Retina (tissue), 1 donor: ENCODE results near the gene PBX1.
"Not testable (repeated sequence)": the region's sequence is repeated elsewhere in the genome, so short reads cannot be mapped to it uniquely, and the experiment has no call there.

Experiments
- DNase-seq: peaks from one replicate; pipeline ENCODE4 v3.0.0-alpha.2; 2016

PBX1 gene

DNA sequence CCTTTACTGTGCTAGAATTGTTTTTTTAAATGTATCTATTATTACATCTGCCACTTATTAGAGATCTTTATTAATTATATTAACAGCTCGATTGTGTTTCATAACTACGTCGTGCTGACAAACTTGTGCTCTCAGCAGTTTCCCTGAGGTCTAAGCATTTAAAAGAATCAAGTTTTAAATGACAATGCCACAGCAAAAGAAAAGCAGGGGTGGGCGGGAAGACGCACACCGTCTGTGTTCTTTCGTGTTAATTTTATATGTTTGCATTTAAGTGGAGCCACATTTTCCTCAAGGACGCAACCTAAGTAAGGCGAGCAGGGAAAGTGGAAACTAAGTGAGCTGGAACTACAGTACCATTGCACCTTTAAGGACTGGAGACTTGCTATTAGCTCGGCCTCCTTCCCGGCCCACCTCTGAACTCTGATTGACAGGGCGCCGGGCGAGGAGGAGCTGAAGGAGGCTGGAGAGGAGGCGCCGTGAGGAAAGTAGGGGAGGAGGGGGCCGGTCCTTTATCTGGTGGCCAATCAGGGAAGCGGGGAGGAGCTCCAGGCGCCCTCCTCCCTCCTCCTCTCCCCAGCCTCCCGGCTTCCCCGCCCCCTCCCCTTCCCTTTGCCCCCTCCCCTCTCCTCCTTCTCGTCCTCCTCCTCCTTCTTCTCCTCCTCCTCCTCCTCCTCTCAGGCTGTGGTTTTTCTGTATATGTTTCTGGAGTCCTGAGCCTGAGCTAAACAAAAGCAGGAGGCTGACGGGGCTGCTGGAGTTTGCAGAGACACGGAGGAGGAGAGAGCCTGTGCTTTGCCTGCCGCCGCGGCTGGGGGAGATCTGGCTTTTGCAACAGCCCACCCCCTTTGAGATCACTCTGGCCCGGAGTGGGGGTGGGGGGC, at the start of gene PBX1:
Gene PBX1 (plus strand): TSS at position 724 of the 881 bp plus-strand sequence.
- DNase-seq: peak; percentile 92

DNA sequence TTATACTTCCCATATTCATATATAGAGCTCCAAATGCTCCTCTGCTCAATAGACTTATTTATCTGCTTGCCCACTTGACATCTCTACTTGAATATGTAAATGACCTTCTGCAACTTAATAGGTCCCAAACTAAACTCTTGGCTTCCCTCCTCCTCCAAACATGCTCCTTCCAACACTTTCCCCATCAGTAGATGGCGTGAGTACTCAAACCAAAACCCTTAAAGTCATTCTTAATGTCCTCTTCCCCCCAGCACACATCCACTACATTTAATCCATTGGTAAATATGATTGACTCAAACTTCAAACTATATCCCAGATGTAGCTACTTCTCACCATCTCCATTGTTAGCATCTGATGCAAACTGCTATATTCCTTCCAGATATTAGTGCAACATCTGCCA, 48.5 kb upstream of the PBX1 start:
- no peak for DNase-seq

DNA sequence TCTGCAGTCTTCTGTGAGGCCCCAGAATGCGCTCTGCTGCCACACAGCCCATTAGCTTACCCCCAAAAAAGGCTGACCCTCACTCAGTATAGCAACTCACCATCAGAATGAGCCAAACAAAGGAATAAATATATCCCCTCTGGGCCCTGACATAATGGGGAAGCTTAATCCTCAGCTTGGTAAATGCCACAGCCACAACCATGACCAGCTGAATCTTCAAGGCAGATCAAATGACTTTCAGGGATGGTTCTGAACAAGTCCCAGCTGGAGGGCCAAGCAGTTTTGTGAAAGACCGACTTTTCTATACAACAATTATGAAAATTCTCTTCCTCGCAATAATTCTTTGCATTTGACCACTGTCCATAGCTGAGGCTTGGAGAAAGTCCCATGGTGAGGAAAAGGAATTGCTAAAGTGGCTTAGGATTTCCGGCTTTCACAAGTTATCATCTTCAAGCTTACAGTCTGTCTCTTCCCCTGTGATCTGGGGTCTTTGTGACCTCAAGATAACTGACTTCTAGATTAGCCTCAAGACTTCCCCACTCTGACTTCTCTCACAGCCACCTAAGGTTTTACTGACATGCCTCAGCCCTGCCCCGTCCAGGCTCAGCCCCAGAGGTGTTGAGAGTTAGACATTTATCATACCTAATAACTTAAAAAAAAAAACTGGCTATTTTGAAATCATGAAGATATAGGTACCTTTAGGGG, 47.8 kb upstream of the PBX1 start:
- no peak for DNase-seq

DNA sequence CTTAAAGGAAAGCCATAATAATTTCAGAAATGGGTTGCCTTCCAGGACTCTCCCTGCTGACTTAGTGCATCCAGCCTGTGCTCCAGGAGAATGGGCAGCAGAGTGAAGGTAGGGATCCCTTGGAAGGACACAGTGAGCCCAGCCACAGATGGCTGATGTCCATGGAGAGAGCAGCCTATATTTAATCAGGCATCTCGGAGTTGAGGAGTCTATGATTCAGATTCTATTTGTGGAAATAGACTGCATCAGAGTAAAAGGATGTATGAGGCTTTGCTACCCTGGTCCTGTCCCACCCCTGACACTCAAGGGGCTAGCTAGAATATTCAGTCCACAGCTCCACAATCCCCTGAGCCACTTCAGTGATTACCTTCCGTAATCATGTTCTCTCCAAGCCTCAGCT, 43.8 kb upstream of the PBX1 start:
- DNase-seq: no peak

DNA sequence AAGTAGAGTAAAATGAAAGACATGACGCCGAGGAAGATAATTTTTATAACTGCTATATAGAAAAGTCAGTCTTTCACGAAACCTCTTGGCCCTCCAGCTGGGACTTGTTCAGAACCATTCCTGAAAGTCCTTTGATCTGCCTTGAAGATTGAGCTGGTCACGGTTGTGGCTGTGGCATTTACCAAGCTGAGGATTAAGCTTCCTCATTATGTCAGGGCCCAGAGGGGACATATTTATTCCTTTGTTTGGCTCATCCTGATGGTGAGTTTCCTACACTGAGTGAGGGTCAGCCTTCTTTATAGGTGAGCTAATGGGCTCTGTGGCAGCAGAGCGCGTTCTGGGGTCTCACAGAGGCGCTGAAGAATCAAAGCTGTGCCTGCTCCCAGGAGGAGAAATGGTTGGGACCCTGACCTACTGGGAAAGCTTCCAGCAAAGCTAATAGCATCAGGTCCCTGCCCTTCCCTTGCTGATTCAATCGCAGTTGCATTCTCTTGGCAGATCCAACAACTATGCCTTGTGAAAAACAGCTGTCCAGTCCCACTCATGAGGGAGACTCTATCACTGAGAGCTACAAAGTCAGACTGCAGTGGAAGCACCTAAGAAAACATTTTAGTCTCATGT, 43.2 kb upstream of the PBX1 start:
- peak; percentile 52 for DNase-seq

DNA sequence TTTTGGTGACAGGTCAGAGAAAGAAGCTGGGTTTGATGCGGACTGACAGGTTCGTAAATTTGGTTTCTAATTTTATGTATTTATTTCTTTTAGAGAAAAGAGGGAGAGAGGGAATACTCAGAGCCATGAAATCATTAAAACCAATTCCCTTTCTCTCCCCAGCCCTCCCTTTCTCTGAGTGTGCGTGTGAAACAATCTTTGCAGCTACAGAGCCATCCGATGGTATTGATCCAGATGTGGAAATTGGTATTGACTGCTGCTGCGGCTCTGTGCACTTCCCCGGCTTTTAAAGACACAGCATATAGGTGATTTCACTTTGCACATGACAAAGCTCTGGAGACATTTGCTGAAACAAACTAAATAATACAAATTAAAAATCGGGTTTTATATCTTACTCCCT, 42.4 kb upstream of the PBX1 start:
- DNase-seq: peak; percentile 48

DNA sequence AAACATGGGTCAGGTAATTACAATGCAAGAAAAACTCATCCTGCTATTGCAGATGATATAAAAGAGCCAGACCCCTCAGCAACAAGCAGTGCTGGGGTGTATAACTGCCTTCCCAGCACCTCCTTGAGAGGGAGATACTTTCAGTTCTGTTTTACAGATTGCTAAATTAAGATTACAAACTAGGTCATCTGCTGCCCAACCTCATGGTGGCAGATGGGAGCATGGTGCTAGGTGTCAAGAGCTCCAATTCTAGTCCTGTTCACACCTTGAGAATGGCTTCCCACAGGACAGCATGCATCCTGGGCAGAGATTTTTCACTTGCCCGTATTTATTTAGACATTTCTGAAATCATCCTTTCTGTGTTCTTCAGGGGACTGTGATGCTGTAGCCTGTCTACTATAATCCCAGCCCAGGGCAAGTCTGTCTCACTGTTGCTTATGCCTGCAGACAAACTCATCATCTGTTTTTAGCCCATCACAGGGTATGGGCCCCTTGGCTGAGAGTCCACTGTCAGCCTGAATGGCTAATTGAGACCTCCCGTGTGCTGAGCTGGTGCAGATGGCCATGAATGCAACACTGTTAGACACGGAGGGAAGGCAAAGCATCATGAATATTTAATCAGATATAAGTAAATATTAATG, 40.2 kb upstream of the PBX1 start:
- DNase-seq: peak; percentile 55

DNA sequence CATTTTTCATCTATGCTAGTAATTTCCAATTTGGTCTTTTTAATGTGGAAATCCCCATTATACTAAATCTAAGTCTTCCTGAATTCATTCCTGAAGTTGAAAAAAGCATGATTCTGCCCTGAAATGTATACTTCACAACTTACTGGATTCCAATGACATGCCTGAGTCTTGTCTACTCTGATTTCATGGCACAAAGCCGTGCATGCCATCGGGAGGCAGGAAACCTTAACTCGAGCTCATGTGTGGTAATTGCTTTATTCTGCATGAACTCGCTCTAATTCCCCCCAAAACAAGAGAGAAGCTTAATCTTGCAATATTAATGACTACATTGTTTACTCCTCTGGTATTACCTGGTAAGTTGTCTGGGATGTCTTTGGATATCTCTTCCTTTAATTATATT, 39.6 kb upstream of the PBX1 start:
- peak; percentile 29 for DNase-seq

DNA sequence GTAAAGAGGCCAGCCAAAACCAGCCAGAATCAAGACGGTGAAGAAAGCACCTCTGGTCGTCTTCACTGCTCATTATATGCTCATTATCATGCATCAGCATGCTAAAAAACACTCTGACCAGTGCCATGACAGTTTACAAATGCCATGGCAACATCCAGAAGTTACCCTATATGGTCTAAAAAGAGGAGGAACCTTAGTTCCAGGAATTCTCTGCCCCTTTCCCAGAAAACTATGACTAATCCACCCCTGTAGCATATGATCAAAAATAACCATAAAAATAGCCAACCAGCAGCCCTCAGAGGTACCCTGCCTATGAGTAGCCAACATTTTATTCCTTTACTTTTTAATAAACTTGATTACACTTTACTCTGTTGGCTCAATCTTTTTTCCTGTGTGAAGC, 34.2 kb upstream of the PBX1 start:
- DNase-seq: no peak

DNA sequence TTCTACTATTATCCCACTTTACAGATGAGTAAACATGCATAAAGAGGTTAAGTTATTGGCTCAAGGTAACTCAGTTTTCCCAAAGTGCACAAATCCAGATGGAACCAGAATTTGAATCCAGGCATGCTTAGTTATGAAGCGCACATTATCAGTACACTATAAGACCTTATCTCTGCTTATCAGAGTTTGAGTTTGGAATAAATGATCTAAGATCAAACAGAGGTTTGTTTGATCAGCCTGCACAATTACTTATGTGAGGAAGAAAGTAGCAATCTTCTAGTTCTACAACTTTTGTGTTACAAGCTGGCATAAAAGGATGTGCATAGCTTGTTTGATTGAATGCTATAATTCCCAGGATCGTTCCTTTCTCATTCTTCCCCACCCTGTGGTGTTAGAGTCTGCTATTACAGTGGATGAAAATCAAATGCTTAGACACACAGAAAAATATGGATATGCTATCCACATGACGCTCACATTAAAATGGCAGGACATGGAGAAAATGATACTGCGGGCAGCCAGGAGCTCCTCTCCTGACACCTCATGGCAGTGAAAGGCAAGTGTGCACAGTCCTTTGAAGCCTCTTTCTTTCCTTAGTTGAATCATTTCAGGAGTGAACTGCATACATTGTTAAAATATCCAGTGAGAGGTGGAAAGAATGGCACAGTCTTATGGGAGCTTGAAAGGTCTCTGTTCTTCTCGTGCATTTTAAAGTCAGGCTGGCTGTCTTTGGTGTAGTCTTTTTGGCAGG, 23.9 kb upstream of the PBX1 start:
- no peak for DNase-seq

DNA sequence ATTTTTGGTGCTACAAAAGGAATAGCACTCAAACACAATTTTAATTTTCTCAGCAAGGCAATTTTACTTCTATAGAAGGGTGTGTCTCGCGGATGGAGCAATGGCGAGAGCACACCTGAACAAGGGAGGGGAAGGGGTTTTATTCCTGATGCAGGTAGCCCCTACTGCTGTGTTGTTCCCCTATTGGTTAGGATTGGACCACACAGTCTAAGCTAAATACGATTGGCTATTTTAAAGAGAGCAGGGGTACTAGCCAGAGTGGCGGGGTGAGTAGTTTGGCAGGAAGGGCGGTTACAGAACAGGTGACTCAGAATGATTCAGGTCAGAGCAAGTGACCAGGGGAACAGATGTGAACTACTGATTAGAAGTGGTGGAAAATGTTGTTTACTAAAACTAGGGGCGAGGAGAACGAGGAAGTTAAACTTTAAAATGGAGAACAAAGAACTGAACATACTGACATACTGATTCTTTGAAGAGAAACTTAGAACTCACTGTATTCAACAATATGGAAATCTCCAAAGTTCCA, 6.5 kb upstream of the PBX1 start:
- DNase-seq: not testable (repeated sequence)

DNA sequence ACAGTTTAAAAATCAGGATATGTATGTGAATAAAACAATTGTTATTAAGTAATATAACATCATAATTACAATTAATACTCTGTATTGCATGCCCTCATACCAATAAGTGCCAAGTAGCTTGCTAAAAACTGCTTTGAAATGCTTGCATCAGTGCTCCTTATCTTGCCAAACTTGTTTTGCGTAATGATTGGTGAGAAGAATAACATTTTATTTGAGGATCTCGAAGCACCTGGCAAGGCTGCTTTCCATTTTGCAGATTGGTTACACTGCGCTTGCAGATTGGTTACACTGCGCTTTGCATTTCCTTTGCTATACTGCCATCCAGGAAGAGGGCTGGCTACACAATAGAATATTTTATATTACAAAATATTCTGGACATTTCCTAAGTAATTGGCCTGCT, 1.7 kb upstream of the PBX1 start:
- DNase-seq: no peak

DNA sequence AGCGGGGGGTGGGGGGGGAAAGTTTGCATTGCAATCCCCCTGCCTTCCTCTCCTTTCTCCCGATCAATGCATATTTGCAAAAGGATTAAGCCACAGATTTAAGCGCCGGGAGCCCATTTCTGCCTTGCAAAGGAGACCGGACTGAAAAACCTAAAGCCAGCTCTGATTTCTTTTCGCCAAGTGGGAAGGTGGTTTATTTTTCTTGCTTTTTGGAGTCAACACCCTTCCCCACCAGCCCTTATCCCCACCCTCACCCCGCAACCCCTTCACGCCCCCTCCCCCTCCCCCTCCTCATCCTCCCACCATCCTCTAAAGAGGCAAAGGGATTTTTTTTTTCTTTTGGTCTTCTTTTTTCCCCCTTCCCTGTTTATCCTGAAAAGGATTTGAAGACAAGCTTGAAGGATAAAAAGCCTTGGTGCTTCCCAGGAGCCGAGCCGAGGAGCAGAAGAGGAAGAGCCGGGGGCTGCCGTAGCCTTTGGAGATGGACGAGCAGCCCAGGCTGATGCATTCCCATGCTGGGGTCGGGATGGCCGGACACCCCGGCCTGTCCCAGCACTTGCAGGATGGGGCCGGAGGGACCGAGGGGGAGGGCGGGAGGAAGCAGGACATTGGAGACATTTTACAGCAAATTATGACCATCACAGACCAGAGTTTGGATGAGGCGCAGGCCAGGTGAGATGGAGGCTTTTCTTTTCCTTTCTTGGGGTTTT, 513 bp downstream of the PBX1 start:
- peak; percentile 75 for DNase-seq

DNA sequence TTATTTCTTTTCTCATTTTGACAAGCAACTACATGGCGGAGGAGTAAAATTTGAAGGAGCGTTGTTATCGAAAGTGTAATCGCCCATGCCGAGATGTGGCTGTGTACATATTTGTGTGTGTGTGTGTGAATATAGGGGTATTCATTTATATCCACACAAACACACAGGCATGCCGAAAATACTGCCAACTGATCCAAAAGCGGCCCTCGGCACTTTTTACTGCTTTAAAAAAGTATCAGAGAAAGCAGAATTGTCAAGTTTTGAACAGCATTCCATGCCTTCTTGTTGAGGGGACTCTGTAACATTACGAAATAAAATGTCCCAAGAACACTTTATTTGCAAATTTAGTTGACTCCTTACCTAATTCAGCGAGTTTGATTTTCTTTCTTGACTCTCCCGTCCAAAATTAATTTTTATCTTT, 1.1 kb downstream of the PBX1 start:
- peak; percentile 51 for DNase-seq

DNA sequence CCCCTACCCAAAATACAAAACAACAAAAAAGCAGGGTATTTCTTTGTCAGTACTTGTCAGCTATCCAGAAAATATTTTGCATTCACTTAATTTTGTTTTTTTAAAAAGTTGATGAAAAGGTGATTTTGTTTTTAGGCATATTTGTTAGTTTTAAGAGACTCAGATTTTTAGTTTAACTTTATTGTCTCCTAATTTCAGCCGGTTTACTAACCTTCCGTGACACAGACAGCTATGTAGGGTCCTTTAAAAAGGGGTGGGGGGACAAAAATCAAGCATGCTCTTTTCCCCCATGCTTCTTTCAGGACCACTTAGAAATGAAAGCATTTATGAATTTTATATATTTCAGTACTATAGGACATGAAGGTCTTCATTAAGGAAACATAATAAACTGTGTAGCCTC, 1.6 kb downstream of the PBX1 start:
- no peak for DNase-seq

DNA sequence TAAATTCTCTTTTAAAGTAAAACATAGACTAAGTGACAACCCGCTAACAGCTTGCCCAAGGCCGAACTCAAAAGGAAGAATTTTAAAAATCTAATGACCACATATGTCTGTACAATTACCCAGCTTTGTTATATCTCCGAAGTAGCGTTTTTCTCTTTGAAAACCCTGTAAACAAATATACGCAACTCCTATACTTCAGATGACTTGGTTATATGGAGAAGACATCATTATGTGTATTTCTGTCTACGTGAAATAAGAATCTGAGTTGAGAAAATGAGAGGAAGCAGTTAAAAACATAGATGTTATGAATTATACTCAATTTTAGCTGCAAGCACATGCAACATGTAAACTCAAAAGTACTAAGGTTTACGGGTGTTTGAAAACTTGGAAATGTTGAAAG, 2.0 kb downstream of the PBX1 start:
- DNase-seq: no peak

DNA sequence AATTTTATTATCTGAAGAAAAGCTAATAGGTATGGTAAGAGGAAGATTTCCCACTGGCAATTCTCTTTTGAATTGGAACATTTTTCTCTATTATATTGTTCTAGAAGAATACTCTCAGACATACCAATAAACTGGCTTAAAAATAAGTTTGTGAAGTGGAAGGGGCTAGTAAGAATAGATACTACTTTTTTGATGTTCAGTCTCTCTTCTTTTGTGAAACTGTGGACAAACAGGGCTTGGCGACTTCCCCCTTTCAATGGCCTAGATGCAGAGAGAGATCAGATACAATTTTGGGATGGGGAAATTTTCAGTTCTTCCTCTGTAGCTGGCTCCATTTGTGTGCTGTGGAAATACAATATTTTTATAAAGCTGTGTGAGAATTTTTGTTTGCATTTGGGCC, 2.5 kb downstream of the PBX1 start:
- DNase-seq: peak; percentile 20

DNA sequence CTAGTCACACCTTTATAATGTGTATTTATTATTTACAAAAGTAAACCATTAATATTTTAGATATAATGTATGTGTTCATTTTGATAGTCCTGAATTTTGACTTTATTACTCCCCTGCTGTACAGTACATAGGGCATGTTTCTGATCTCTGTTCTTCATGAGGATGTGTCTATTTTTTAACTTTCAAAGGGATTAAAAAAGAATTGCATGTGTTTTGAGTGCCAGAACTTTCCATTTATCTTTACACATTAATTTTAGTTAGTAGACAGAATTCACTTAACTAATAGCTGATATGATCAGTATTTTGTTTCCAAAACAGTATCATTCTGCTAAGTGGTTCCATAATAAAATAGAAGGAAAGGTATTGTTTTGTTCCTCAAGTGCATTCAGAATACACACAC, 3.1 kb downstream of the PBX1 start:
- DNase-seq: no peak

DNA sequence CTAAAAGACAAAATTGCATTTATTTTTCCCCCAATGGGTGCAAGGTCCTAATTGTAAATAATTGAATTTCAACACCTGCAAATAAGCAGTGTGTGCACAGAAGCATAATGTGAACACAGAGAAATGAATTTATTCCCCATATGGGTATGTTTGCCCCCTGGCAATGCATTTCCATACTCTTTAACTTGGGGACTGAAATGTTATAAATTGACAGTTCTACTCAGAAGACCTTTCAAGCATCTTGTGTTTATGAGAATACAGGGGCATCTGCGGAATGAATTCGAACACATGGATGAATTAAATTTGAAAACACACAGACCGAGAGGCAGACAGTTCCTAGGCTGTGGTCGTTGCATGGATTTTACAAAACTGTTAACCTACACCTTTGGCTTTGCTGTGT, 3.5 kb downstream of the PBX1 start:
- DNase-seq: peak; percentile 39

DNA sequence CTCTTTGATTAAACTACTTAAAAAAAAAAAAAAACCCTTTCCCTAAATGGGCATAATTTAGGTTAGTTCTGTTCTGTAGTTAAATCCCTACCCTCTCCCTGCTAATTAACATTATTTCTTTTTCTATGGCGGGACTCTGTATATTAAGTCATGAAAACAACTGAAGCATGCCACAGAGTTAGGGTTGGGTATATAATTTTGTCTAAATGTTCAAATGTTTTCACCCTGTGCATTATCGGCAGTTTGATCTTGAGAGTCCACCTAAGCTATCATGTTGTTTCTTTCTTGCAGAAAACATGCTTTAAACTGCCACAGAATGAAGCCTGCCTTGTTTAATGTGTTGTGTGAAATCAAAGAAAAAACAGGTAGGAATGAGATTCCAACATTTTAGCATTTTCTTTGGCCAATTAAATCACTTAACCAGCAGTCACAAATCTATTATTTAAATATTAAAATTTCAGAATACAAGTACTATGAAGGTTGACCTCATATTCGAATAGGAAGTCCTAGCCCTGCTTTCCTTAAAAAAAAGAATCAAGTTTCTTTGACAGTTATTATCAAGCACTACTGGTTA, 4.0 kb downstream of the PBX1 start:
- peak; percentile 25 for DNase-seq

DNA sequence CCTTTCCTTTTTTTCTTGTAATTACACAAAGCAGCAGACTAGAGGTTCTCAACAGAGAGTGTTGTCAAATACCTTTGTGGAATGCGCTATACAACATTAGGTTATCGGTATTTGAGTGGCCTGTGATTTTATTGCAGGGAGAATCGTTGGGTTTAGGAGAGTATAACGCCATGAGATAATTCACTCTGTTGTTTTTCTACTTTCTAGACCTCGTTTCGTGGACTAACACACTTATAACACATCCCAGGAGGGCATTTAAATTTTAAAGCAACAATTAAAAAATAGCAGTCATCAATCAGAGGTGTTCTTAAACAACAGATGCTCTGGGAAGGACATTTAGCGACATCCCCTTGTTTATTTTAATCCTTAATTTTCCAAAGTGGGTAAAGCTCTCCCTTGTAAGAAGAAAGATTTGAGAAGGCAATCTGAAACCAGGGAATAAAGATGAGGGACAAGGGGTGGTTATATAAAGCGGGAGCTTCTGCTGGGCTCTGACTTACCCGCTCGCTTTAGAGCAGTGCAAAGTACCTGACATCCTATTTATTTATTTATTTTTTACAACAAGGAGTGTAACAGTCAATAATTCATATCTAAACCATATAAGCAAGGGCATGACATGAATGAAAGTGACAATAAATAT, 4.9 kb downstream of the PBX1 start:
- DNase-seq: peak; percentile 36
